Tibial nerve (tissue), 4 donors: ENCODE results near the gene ISM1. TPM values are rescaled to one million over a fixed set of nuclear protein-coding genes. Genes with fewer than 3 reads are reported as not detected.

ENCODE experiments used
- DNase-seq, 2 donors: peaks; one replicate each; pipeline ENCODE4 v3.0.0-alpha.2; 2019; ENCODE audit warnings: low spot score in 2 of 2
- H3K27ac ChIP-seq, 4 donors: fragments of 200-600 bp; sonication (generic) in 3 of 4; one replicate each; pipeline ENCODE4 v1.5.1; 2017 to 2019; ENCODE audit warnings: mild to moderate bottlenecking in 1 of 4
- H3K27me3 ChIP-seq, 2 donors: fragments of 200-600 bp; sonication (generic) in 1 of 2; one replicate each; pipeline versions ENCODE4 v1.5.1 to v1.6.0; 2017 to 2019
- H3K36me3 ChIP-seq, 3 donors: fragments of 200-600 bp; sonication (generic); one replicate each; pipeline ENCODE4 v1.5.1; 2018 to 2019
- H3K4me1 ChIP-seq, 4 donors: fragments of 200-600 bp; sonication (generic) in 3 of 4; one replicate each; pipeline ENCODE4 v1.5.1; 2017 to 2019
- H3K4me3 ChIP-seq, 4 donors: fragments of 200-600 bp; sonication (generic) in 3 of 4; one replicate each; pipeline ENCODE4 v1.5.1; 2017 to 2019; ENCODE audit warnings: mild to moderate bottlenecking in 1 of 4, moderate library complexity in 1 of 4
- H3K9me3 ChIP-seq, 4 donors: fragments of 200-600 bp; sonication (generic) in 3 of 4; one replicate each; pipeline ENCODE4 v1.5.1; 2017 to 2019
- CTCF ChIP-seq, 5 experiments: fragments of 200-600 bp in 3 of 5; fragments of 450-650 bp in 2 of 5; sonication (generic) in 3 of 5; IDR thresholded peaks; one replicate each; pipeline ENCODE4 v1.5.1; 2016 to 2019; ENCODE audit warnings: antibody characterized with exemption in 5 of 5, mild to moderate bottlenecking in 3 of 5, moderate library complexity in 2 of 5
- EP300 ChIP-seq, 2 donors: sonication (generic); formaldehyde crosslinking; IDR thresholded peaks; one replicate each; pipeline ENCODE4 v1.6.1; 2017; ENCODE audit warnings: antibody characterized with exemption in 2 of 2, mild to moderate bottlenecking in 1 of 2
- POLR2A ChIP-seq, 2 donors: fragments of 450-650 bp; IDR thresholded peaks; one replicate each; pipeline ENCODE4 v1.6.1; 2017; ENCODE audit warnings: antibody characterized with exemption in 2 of 2, mild to moderate bottlenecking in 2 of 2, moderate library complexity in 2 of 2
- WGBS, 2 donors: methylation state at CpG; one replicate each; pipeline ENCODE4 v1.1.5; 2018; 5-methylcytosine and 5-hydroxymethylcytosine counted together
- total RNA-seq, 4 donors: library from RNA; depleted of rRNA; stranded (reverse); fragments of >200 nt; gene quantifications; one replicate each; pipeline ENCODE4 v1.1.0, GENCODE V29; 2016

Gene ISM1
- total RNA-seq, 4 donors from 2014 or later: 19.3 to 47.3 (median 24.7) TPM

GRCh38 chr20:13186043-13186774 is 34.9 kb upstream of the ISM1 start:
- no peaks in the 10 kb centered on the region for H3K27me3 ChIP-seq
- no peak overlapping the region for H3K4me3 ChIP-seq
- WGBS, 2 donors: 39 to 49% methylated on average over 3 of the region's 3 CpGs
- H3K27ac ChIP-seq: no peak overlapping the region
- no peak for DNase-seq
- peaks cover 0 to 28% (median 0%) of the 10 kb centered on the region in 4 donors for H3K9me3 ChIP-seq
- TF ChIP-seq EP300 (IDR thresholded peaks at IDR 0.05) (no peak), POLR2A (IDR thresholded peaks at IDR 0.05) (no peak), CTCF (IDR thresholded peaks at IDR 0.05) (no peak)
- no peaks in the 10 kb centered on the region for H3K36me3 ChIP-seq
- no peaks in the 10 kb centered on the region for H3K4me1 ChIP-seq

GRCh38 chr20:13187899-13188298 is 33.2 kb upstream of the ISM1 start:
- no peak for TF ChIP-seq EP300 (IDR thresholded peaks at IDR 0.05)
- TF ChIP-seq POLR2A (IDR thresholded peaks at IDR 0.05): no peak
- TF ChIP-seq CTCF (IDR thresholded peaks at IDR 0.05): no peak
- H3K27ac ChIP-seq: no peak overlapping the region

DNA sequence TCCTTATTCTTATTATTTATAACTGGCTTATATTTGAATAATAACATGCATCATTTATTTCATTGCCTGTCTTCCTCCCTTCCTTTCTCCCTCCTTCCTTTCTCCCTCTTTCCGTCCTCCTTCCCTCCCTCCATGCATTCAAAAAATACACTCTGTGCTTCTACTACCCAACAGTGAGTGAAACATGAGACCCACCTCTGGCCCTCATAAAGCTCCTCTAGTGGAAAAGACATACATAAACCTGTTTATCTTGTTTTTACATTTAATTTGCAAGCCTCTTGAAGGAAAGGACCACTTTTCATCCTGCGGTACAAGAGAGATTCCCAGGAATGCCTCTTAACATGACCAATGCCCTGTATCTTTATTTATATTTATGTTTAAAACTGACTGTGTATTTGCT is 21.8 kb upstream of the ISM1 start:
- Histone ChIP-seq H3K4me3 (no peak overlapping the region), H3K4me1 (no peaks in the 10 kb centered on the region), H3K36me3 (no peaks in the 10 kb centered on the region), H3K9me3 (no peaks in the 10 kb centered on the region), H3K27me3 (no peaks in the 10 kb centered on the region), H3K27ac (no peak overlapping the region)
- no peak for TF ChIP-seq POLR2A (IDR thresholded peaks at IDR 0.05)
- no peak for TF ChIP-seq CTCF (IDR thresholded peaks at IDR 0.05)
- no peak for TF ChIP-seq EP300 (IDR thresholded peaks at IDR 0.05)
- 69 to 70% methylated on average over 2 of the region's 2 CpGs for WGBS, 2 donors
- DNase-seq: no peak

More at GRCh38 chr20:13187899-13188298, 33.2 kb upstream of the ISM1 start:
- 62 to 63% methylated on average over 2 of the region's 2 CpGs for WGBS, 2 donors
- H3K27me3 ChIP-seq: no peaks in the 10 kb centered on the region
- no peaks in the 10 kb centered on the region for H3K36me3 ChIP-seq
- no peak overlapping the region for H3K4me3 ChIP-seq
- peaks cover 0 to 28% (median 0%) of the 10 kb centered on the region in 4 donors for H3K9me3 ChIP-seq
- DNase-seq: no peak
- no peaks in the 10 kb centered on the region for H3K4me1 ChIP-seq

GRCh38 chr20:13200767-13201500 is 20.1 kb upstream of the ISM1 start:
- TF ChIP-seq EP300 (IDR thresholded peaks at IDR 0.05): no peak
- TF ChIP-seq POLR2A (IDR thresholded peaks at IDR 0.05): no peak
- no peak for TF ChIP-seq CTCF (IDR thresholded peaks at IDR 0.05)
- H3K27me3 ChIP-seq: no peaks in the 10 kb centered on the region
- H3K9me3 ChIP-seq: no peaks in the 10 kb centered on the region
- WGBS, 2 donors: 46 to 51% methylated on average over 5 of the region's 5 CpGs
- no peak overlapping the region for H3K27ac ChIP-seq
- H3K4me1 ChIP-seq: no peaks in the 10 kb centered on the region
- no peak for DNase-seq
- H3K36me3 ChIP-seq: no peaks in the 10 kb centered on the region
- no peak overlapping the region for H3K4me3 ChIP-seq

- Histone ChIP-seq H3K4me3 (no peak overlapping the region), H3K9me3 (no peaks in the 10 kb centered on the region), H3K4me1 (no peaks in the 10 kb centered on the region), H3K36me3 (no peaks in the 10 kb centered on the region), H3K27ac (no peak overlapping the region), H3K27me3 (no peaks in the 10 kb centered on the region)
- no peak for DNase-seq
- WGBS, 2 donors: 52 to 58% methylated on average over 6 of the region's 6 CpGs
- no peak for TF ChIP-seq POLR2A (IDR thresholded peaks at IDR 0.05)
- TF ChIP-seq EP300 (IDR thresholded peaks at IDR 0.05): no peak
- no peak for TF ChIP-seq CTCF (IDR thresholded peaks at IDR 0.05)
Measured at GRCh38 chr20:13202565-13202964, 18.5 kb upstream of the ISM1 start.
